GM23338 (cell line): ENCODE results near the gene NOMO2. TPM values are rescaled to one million over a fixed set of nuclear protein-coding genes. Genes with fewer than 3 reads are reported as not detected.
"Not testable (repeated sequence)": the region's sequence is repeated elsewhere in the genome, so short reads cannot be mapped to it uniquely, and the experiment has no call there.

Source experiments
- ATAC-seq: fragments of 200-7000 bp; cut with Tn5 transposase; 3 replicates; pipeline ENCODE4 v1.9.1; 2020
- DNase-seq: peaks from one replicate; pipeline ENCODE4 v3.0.0-alpha.2; 2015; ENCODE audit warnings: low spot score
- H2AFZ ChIP-seq: fragments of 200-600 bp; sonication (generic); 2 replicates; pipeline ENCODE4 v1.8.0; 2016; ENCODE audit warnings: antibody characterized with exemption, mild to moderate bottlenecking, moderate library complexity
- H3F3A ChIP-seq: fragments of 200-600 bp; sonication (generic); replicated peaks from 2 replicates; pipeline ENCODE4 v1.8.0; 2017; ENCODE audit warnings: antibody characterized with exemption, mixed run types, low read depth
- H3K27ac ChIP-seq: fragments of 200-600 bp; sonication (generic); 2 replicates; pipeline ENCODE4 v1.6.1; 2016; ENCODE audit warnings: low read depth
- H3K27me3 ChIP-seq: fragments of 200-600 bp; sonication (generic); 2 replicates; pipeline ENCODE4 v1.8.0; 2016; ENCODE audit warnings: mild to moderate bottlenecking, mixed run types, moderate library complexity; ENCODE audit not compliant: insufficient read depth
- H3K36me3 ChIP-seq: fragments of 200-600 bp; sonication (generic); 2 replicates; pipeline ENCODE4 v1.8.0; 2016; ENCODE audit warnings: mild to moderate bottlenecking; ENCODE audit not compliant: insufficient read depth
- H3K4me1 ChIP-seq: fragments of 200-600 bp; sonication (generic); 2 replicates; pipeline ENCODE4 v1.8.0; 2016; ENCODE audit warnings: mild to moderate bottlenecking, moderate library complexity; ENCODE audit not compliant: insufficient read depth
- H3K4me2 ChIP-seq: fragments of 200-600 bp; sonication (generic); 2 replicates; pipeline ENCODE4 v1.7.1; 2017; ENCODE audit warnings: mixed run types
- H3K4me3 ChIP-seq: fragments of 200-600 bp; sonication (generic); 2 replicates; pipeline ENCODE4 v1.6.1; 2016; ENCODE audit warnings: mixed run types
- H3K79me2 ChIP-seq: fragments of 200-600 bp; sonication (generic); replicated peaks from 2 replicates; pipeline ENCODE4 v1.8.0; 2017; ENCODE audit warnings: mild to moderate bottlenecking; ENCODE audit not compliant: insufficient read depth
- H3K9me2 ChIP-seq: fragments of 200-600 bp; sonication (generic); 2 replicates; pipeline ENCODE4 v1.8.0; 2017; ENCODE audit not compliant: insufficient read depth
- H4K20me1 ChIP-seq: fragments of 200-600 bp; sonication (generic); replicated peaks from 2 replicates; pipeline ENCODE4 v1.8.0; 2017; ENCODE audit warnings: mild to moderate bottlenecking; ENCODE audit not compliant: insufficient read depth
- H3K27ac Mint-ChIP-seq: 2 replicates; pipeline ENCODE4 v1.8.0; 2020; ENCODE audit warnings: inconsistent platforms, mild to moderate bottlenecking, moderate library complexity, mixed read lengths
- H3K27me3 Mint-ChIP-seq: 3 replicates; pipeline ENCODE4 v1.8.0; 2022; ENCODE audit warnings: low read depth, mild to moderate bottlenecking, moderate library complexity, mixed read lengths, inconsistent platforms; ENCODE audit not compliant: insufficient read depth, poor library complexity
- H3K36me3 Mint-ChIP-seq: 3 replicates; pipeline ENCODE4 v1.8.0; 2021; ENCODE audit warnings: low read depth, mild to moderate bottlenecking, inconsistent platforms, moderate library complexity, mixed read lengths
- H3K4me1 Mint-ChIP-seq: 3 replicates; pipeline ENCODE4 v1.8.0; 2020; ENCODE audit warnings: mild to moderate bottlenecking, inconsistent platforms, mixed read lengths
- H3K4me3 Mint-ChIP-seq: 3 replicates; pipeline ENCODE4 v1.8.0; 2021; ENCODE audit warnings: moderate library complexity, mild to moderate bottlenecking, inconsistent platforms, mixed read lengths
- H3K9me3 Mint-ChIP-seq: 3 replicates; pipeline ENCODE4 v1.8.0; 2020; ENCODE audit warnings: moderate library complexity, mild to moderate bottlenecking, inconsistent platforms, mixed read lengths
- ZNF331 ChIP-seq: fragments of 250-450 bp; sonication (Bioruptor Pico); IDR thresholded peaks from 2 replicates; pipeline ENCODE4 v1.5.0; 2020; ENCODE audit warnings: low read depth, mild to moderate bottlenecking, moderate library complexity
- polyA plus RNA-seq: library from polyadenylated mRNA; unstranded; fragments of >200 nt; fragmentation: Nextera tagmentation; extraction: Ambion mirVana; gene quantifications from 2 replicates; pipeline ENCODE4 v1.2.1, GENCODE V29; 2016
- total RNA-seq: library from RNA; depleted of rRNA; stranded (reverse); fragments of >200 nt; shearing (Covaris generic); gene quantifications from 2 replicates; pipeline ENCODE4 v1.2.3, GENCODE V29; 2014
- TF ChIP-seq, protein P1 (sequence below), 2 experiments: fragments of 200-600 bp in 1 of 2; sonication (generic) in 1 of 2; conservative IDR thresholded peaks; 2 replicates each; pipeline versions ENCODE4 v1.5.1 to v1.6.1; 2016 to 2017; ENCODE audit warnings: antibody characterized with exemption in 2 of 2, low read depth in 2 of 2, mild to moderate bottlenecking in 2 of 2, moderate library complexity in 1 of 2

The NOMO2 gene
- total and polyA plus RNA-seq, 2 experiments from 2014 or later = 58.7 to 95.6 TPM

DNA sequence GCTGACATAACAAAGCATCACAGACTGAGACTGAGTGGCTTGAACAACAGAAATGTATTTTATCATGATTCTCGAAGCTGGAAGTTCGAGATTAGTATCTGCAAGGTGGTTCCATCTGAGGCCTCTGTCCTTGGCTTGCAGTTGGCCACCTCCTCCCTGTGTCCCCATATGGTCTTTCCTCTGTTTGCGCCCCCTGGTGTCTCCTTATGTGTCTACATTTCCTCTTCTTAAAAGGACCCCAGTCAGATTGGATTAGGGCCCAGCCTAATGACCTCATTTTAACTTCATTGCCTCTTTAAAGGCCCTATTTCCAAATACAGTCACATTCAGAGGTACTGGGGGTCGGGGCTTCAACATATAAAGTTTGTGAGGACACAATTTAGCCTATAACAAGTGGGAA, 30.0 kb upstream of the NOMO2 start:
- H3K27ac Mint-ChIP-seq, H2AFZ ChIP-seq, H3K4me3 ChIP-seq, H3K4me2 ChIP-seq, H4K20me1 ChIP-seq, H3K36me3 ChIP-seq, H3K4me1 Mint-ChIP-seq, H3K27me3 Mint-ChIP-seq, H3K36me3 Mint-ChIP-seq, H3K4me1 ChIP-seq, H3K27me3 ChIP-seq, H3K9me2 ChIP-seq, H3K27ac ChIP-seq, H3K4me3 Mint-ChIP-seq, H3K79me2 ChIP-seq, H3K9me3 Mint-ChIP-seq, H3F3A ChIP-seq: not testable (repeated sequence)
- ATAC-seq (peak; percentile 94), DNase-seq (peak; percentile 81)
- TF ChIP-seq, protein P1, sequence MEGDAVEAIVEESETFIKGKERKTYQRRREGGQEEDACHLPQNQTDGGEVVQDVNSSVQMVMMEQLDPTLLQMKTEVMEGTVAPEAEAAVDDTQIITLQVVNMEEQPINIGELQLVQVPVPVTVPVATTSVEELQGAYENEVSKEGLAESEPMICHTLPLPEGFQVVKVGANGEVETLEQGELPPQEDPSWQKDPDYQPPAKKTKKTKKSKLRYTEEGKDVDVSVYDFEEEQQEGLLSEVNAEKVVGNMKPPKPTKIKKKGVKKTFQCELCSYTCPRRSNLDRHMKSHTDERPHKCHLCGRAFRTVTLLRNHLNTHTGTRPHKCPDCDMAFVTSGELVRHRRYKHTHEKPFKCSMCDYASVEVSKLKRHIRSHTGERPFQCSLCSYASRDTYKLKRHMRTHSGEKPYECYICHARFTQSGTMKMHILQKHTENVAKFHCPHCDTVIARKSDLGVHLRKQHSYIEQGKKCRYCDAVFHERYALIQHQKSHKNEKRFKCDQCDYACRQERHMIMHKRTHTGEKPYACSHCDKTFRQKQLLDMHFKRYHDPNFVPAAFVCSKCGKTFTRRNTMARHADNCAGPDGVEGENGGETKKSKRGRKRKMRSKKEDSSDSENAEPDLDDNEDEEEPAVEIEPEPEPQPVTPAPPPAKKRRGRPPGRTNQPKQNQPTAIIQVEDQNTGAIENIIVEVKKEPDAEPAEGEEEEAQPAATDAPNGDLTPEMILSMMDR (conservative IDR thresholded peaks at IDR 0.05; ENCODE audit: low read depth in 2 of 2) = peak; percentile 46 to 51

DNA sequence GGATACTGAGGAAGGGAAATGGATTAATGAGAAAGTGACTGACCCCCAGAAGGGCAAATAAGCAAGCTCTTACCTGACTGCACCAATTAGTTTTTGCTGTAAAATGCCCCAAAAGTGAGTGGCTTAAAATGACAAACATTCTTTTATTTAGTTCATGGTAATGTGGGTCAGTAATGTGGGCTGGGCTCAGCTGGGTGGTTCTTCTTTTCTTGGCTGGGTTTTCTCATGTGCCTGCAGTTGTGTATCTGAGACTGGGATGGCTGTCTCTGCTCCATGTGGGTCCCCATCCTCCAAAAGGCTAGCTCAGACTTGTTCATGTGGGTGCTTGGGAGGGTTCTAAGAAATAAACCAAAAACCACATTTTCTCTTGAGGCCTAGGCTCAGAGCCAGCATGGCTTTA, 29.5 kb upstream of the NOMO2 start:
- not testable (repeated sequence) for H3K4me1 Mint-ChIP-seq, H3K36me3 Mint-ChIP-seq, H3K27me3 Mint-ChIP-seq

DNA sequence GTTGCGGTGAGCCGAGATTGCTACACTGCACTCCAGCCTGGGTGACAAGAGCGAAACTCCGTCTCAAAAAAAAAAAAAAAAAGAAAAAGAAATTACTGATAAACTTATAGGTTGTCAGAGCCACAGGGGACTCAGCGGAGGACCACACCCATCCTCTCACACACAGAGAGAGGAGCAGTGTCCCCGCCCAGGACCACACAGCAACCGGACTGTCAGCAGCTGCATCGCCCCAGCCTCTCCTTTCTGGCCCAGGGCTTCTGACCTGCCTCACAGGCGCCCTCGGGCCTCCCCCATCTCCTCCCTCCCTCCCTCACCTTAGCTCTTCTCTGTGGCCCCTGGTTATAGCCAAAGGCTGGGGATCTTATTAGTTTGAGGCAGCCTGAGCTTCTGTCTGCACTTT, 27.9 kb upstream of the NOMO2 start:
- H3K27ac Mint-ChIP-seq, H3K36me3 Mint-ChIP-seq, H3K27ac ChIP-seq, H3K27me3 ChIP-seq, ATAC-seq, H3K4me3 Mint-ChIP-seq, DNase-seq, H3K4me3 ChIP-seq, H3K4me2 ChIP-seq, H3K4me1 Mint-ChIP-seq, H3K4me1 ChIP-seq, H4K20me1 ChIP-seq, H3K36me3 ChIP-seq, H3K9me2 ChIP-seq, H3F3A ChIP-seq, H3K27me3 Mint-ChIP-seq, H3K79me2 ChIP-seq, H3K9me3 Mint-ChIP-seq, H2AFZ ChIP-seq: not testable (repeated sequence)

More for the DNA sequence above, 29.5 kb upstream of the NOMO2 start:
- DNase-seq, H3K9me3 Mint-ChIP-seq, H3F3A ChIP-seq, H3K27ac ChIP-seq, H3K4me1 ChIP-seq, H3K79me2 ChIP-seq, ATAC-seq, H3K4me2 ChIP-seq, H3K4me3 Mint-ChIP-seq, H3K27ac Mint-ChIP-seq, H4K20me1 ChIP-seq, H3K36me3 ChIP-seq, H3K4me3 ChIP-seq, H3K27me3 ChIP-seq, H2AFZ ChIP-seq, H3K9me2 ChIP-seq: not testable (repeated sequence)
- TF ChIP-seq ZNF331 (CRISPR knock-in tag) = peak; percentile 71

DNA sequence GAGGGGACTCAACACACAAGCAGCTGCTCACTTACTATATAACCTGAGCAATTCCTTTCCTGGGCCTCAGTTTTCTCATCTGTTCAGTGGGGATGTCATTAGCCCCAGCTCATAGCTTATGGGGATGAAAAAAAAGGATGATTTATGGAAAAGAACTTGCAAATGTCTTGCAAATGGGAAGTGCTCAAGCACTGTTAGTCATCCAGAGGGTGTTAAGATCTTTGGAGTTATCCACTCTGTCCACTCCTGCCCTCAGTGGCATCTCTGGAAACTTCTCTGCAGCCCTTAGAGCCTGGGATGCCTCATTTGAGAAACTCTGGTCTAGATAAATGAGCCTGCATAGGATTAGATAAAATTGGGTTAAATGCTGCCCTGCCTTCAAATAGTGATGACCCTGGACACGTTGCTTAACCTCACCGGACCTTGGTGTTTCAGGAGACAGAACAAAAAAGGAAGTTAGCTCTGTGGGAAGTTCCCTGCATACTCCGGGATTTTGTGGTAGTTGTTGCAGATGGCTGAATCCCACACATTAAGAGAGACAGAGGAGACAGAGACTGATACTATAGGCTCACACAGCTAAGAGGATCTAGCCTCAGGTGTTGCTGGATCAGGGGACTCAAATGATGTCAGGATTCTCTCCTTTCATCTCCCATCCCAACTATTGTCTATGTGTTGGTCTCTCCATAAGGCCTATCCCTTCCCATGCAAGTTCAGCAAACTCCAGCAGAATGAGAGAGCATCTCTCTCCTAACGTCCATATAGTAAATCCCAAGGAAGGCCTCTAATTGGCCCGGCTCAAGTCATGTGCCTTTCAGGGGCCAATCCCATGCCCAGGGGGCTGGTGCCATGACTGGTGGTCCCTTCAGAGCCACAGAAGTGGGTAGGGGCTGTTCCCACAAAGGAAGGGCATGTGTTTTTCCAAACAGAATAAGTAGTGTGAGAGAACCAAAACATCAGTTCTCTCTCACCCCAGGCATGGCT, 25.0 kb upstream of the NOMO2 start:
- not testable (repeated sequence) for H3K9me3 Mint-ChIP-seq, H3K27ac ChIP-seq, H3K27ac Mint-ChIP-seq, H2AFZ ChIP-seq, H3K4me2 ChIP-seq, H3K4me1 ChIP-seq, H3F3A ChIP-seq, H3K4me3 Mint-ChIP-seq, H3K36me3 ChIP-seq, H3K79me2 ChIP-seq, H3K36me3 Mint-ChIP-seq, H3K27me3 ChIP-seq, H4K20me1 ChIP-seq, H3K4me3 ChIP-seq, H3K9me2 ChIP-seq, ATAC-seq, H3K27me3 Mint-ChIP-seq, DNase-seq, H3K4me1 Mint-ChIP-seq

DNA sequence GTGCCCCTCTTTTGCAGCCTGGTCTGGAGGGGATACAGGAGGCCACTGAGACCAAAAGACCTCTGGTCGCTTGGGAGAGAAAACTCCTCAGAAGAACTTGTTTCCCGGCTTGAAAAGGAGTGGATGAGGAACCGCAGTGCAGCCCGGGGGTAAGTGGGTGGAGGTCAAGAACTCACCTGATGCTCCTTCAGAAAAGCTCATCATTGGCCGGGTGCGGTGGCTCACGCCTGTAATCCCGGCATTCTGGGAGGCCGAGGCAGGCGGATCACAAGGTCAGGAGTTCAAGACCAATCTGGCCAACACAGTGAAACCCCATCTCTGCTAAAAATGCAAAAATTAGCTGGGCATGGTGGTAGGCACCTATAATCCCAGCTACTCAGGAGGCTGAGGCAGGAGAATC, 23.9 kb upstream of the NOMO2 start:
- H4K20me1 ChIP-seq, H3F3A ChIP-seq, H3K27ac Mint-ChIP-seq, H3K36me3 Mint-ChIP-seq, DNase-seq, H3K4me3 ChIP-seq, H3K4me1 ChIP-seq, H2AFZ ChIP-seq, H3K79me2 ChIP-seq, H3K27ac ChIP-seq, H3K9me3 Mint-ChIP-seq, ATAC-seq, H3K9me2 ChIP-seq, H3K4me1 Mint-ChIP-seq, H3K27me3 ChIP-seq, H3K36me3 ChIP-seq, H3K27me3 Mint-ChIP-seq, H3K4me2 ChIP-seq, H3K4me3 Mint-ChIP-seq: not testable (repeated sequence)
